ENCODE results near the gene SLC12A4. TPM values are rescaled to one million over a fixed set of nuclear protein-coding genes. Genes with fewer than 3 reads are reported as not detected.

Gene SLC12A4
- total and polyA plus RNA-seq, 2 of the 13 experiments (the other 11 are each of a cell fraction or from before 2014, with no cell fraction given): 65.1 to 84.3 TPM

DNA sequence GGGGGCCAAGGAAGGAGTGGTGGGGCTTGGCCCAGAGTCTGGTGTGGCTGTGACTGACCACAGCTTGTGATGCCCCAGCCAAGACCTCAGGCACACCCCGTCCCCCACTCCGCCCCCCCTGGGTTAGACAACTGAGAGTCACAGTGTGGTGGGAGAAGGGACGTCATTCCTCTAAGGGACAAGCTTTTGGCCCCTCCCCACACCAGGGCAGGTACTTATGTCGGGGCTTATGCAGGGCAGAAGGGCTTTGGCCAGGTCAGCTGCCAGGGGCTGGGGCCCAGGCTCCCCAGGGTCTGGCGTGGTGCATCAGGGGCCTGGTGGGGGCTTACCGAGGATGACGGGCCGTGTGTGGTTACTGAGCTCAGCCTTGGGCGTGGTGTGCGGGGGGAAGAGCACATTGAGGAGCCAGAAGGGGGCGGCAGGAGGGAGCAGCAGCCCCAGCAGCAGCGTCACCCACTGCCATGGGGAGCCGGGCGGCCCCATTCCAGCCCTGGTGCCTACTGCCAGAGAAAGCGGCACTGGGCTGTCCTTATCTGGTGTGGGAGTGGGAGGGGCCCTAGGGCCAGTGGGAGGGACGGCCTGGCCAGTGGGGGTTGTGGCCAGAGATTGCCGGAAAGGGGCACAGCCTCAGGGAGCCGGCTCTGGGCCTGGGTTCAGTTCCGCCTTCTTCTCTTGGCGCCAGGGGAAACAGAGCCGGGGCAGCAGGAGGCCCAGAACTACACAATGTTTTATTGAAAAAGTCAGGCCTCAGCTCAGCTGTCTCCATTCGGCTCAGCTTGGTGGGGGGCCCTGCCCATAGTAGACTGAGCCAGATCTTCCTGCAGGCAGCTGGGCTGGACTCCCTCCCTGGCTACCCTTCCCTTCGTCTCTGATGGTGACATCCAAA, 24.6 kb downstream of the SLC12A4 start, which contains the start of gene LCAT (continued):
- TF ChIP-seq MXI1 (IDR thresholded peaks at IDR 0.05; ENCODE audit: borderline replicate concordance, low read depth, low read length) (peak; percentile 58; the same call in 1 of the 3 replicates), ZNF136 (CRISPR knock-in tag; IDR thresholded peaks at IDR 0.05; ENCODE audit: low read depth) (0 out of 2 replicates have a peak, but pooled peaks have one; percentile 81), ESRRA (CRISPR knock-in tag; IDR thresholded peaks at IDR 0.05; ENCODE audit: low read depth) (no peak), ZNF430 (CRISPR knock-in tag; IDR thresholded peaks at IDR 0.05) (peak; percentile 71; the same call in 1 of the 2 replicates), ZSCAN20 (CRISPR knock-in tag; IDR thresholded peaks at IDR 0.05; ENCODE audit: borderline replicate concordance) (no peak), ZNF720 (CRISPR knock-in tag; IDR thresholded peaks at IDR 0.05) (0 out of 2 replicates have a peak, but pooled peaks have one; percentile 63), NFE2L2 (IDR thresholded peaks at IDR 0.05; ENCODE audit: low read length) (no peak), ZNF121 (CRISPR knock-in tag; IDR thresholded peaks at IDR 0.05) (peak; percentile 98), KAT8 (CRISPR knock-in tag; IDR thresholded peaks at IDR 0.05) (0 out of 2 replicates have a peak, but pooled peaks have one; percentile 51), DPF2 (CRISPR knock-in tag; IDR thresholded peaks at IDR 0.05; ENCODE audit: borderline replicate concordance, low read depth) (no peak), ZIK1 (CRISPR knock-in tag; IDR thresholded peaks at IDR 0.05; ENCODE audit: borderline replicate concordance, low read depth) (0 out of 2 replicates have a peak, but pooled peaks have one; percentile 16), SIX4 (CRISPR knock-in tag; IDR thresholded peaks at IDR 0.05) (0 out of 2 replicates have a peak, but pooled peaks have one; percentile 22), SNAI1 (CRISPR knock-in tag; IDR thresholded peaks at IDR 0.05; ENCODE audit: borderline replicate concordance) (0 out of 2 replicates have a peak, but pooled peaks have one; percentile 52), ZNF879 (CRISPR knock-in tag; IDR thresholded peaks at IDR 0.05) (0 out of 2 replicates have a peak, but pooled peaks have one; percentile 71), GZF1 (CRISPR knock-in tag; IDR thresholded peaks at IDR 0.05) (no peak)
- TF ChIP-seq, protein P1, sequence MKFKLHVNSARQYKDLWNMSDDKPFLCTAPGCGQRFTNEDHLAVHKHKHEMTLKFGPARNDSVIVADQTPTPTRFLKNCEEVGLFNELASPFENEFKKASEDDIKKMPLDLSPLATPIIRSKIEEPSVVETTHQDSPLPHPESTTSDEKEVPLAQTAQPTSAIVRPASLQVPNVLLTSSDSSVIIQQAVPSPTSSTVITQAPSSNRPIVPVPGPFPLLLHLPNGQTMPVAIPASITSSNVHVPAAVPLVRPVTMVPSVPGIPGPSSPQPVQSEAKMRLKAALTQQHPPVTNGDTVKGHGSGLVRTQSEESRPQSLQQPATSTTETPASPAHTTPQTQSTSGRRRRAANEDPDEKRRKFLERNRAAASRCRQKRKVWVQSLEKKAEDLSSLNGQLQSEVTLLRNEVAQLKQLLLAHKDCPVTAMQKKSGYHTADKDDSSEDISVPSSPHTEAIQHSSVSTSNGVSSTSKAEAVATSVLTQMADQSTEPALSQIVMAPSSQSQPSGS (CRISPR knock-in tag; IDR thresholded peaks at IDR 0.05): peak; percentile 61; the same call in 1 of the 2 replicates
- TF ChIP-seq, protein P2, sequence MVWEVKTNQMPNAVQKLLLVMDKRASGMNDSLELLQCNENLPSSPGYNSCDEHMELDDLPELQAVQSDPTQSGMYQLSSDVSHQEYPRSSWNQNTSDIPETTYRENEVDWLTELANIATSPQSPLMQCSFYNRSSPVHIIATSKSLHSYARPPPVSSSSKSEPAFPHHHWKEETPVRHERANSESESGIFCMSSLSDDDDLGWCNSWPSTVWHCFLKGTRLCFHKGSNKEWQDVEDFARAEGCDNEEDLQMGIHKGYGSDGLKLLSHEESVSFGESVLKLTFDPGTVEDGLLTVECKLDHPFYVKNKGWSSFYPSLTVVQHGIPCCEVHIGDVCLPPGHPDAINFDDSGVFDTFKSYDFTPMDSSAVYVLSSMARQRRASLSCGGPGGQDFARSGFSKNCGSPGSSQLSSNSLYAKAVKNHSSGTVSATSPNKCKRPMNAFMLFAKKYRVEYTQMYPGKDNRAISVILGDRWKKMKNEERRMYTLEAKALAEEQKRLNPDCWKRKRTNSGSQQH (CRISPR knock-in tag; IDR thresholded peaks at IDR 0.05; ENCODE audit: low read depth): 0 out of 2 replicates have a peak, but pooled peaks have one; percentile 75
- TF ChIP-seq, protein P3, sequence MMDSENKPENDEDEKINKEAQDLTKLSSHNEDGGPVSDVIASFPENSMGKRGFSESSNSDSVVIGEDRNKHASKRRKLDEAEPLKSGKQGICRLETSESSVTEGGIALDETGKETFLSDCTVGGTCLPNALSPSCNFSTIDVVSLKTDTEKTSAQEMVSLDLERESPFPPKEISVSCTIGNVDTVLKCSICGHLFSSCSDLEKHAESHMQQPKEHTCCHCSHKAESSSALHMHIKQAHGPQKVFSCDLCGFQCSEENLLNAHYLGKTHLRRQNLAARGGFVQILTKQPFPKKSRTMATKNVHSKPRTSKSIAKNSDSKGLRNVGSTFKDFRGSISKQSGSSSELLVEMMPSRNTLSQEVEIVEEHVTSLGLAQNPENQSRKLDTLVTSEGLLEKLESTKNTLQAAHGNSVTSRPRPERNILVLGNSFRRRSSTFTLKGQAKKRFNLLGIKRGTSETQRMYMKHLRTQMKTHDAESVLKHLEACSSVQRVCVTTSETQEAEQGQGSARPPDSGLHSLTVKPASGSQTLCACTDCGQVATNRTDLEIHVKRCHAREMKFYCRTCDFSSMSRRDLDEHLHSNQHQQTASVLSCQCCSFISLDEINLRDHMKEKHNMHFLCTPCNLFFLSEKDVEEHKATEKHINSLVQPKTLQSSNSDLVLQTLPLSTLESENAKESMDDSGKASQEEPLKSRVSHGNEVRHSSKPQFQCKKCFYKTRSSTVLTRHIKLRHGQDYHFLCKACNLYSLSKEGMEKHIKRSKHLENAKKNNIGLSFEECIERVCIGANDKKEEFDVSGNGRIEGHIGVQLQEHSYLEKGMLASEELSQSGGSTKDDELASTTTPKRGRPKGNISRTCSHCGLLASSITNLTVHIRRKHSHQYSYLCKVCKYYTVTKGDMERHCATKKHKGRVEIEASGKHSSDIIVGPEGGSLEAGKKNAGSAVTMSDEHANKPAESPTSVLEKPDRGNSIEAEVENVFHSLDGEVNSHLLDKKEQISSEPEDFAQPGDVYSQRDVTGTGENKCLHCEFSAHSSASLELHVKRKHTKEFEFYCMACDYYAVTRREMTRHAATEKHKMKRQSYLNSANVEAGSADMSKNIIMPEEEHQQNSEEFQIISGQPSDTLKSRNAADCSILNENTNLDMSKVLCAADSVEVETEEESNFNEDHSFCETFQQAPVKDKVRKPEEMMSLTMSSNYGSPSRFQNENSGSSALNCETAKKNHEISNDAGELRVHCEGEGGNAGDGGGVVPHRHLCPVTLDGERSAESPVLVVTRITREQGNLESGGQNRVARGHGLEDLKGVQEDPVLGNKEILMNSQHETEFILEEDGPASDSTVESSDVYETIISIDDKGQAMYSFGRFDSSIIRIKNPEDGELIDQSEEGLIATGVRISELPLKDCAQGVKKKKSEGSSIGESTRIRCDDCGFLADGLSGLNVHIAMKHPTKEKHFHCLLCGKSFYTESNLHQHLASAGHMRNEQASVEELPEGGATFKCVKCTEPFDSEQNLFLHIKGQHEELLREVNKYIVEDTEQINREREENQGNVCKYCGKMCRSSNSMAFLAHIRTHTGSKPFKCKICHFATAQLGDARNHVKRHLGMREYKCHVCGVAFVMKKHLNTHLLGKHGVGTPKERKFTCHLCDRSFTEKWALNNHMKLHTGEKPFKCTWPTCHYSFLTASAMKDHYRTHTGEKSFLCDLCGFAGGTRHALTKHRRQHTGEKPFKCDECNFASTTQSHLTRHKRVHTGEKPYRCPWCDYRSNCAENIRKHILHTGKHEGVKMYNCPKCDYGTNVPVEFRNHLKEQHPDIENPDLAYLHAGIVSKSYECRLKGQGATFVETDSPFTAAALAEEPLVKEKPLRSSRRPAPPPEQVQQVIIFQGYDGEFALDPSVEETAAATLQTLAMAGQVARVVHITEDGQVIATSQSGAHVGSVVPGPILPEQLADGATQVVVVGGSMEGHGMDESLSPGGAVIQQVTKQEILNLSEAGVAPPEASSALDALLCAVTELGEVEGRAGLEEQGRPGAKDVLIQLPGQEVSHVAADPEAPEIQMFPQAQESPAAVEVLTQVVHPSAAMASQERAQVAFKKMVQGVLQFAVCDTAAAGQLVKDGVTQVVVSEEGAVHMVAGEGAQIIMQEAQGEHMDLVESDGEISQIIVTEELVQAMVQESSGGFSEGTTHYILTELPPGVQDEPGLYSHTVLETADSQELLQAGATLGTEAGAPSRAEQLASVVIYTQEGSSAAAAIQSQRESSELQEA (CRISPR knock-in tag; IDR thresholded peaks at IDR 0.05; ENCODE audit: not compliant biosample characterization): peak; percentile 56
